DND-41 (cell line): Measurements from ENCODE around the gene VASH2.

ENCODE experiments used
- ATAC-seq: fragments of 200-7000 bp; cut with Tn5 transposase; 3 replicates; pipeline ENCODE4 v1.9.1; 2021; ENCODE audit warnings: low read depth; ENCODE audit not compliant: insufficient read depth
- DNase-seq: peaks from one replicate; pipeline ENCODE4 v3.0.0-alpha.2; 2020
- H2AFZ ChIP-seq: 2 replicates; pipeline ENCODE4 v1.6.0; 2012; ENCODE audit warnings: low read depth, low read length
- H3K27ac ChIP-seq: 2 replicates; pipeline ENCODE4 v1.5.1; 2012; ENCODE audit warnings: low read length, inconsistent platforms
- H3K27me3 ChIP-seq: fragments of 200-600 bp; sonication (generic); 2 replicates; pipeline ENCODE4 v1.6.0; 2012; ENCODE audit warnings: low read length, mild to moderate bottlenecking, inconsistent platforms; ENCODE audit not compliant: insufficient read depth, poor library complexity
- H3K36me3 ChIP-seq: 2 replicates; pipeline ENCODE4 v1.5.1; 2012; ENCODE audit warnings: low read length, inconsistent platforms; ENCODE audit not compliant: insufficient read depth
- H3K4me1 ChIP-seq: 2 replicates; pipeline ENCODE4 v1.5.1; 2012; ENCODE audit warnings: mild to moderate bottlenecking, low read length; ENCODE audit not compliant: insufficient read depth
- H3K4me2 ChIP-seq: 2 replicates; pipeline ENCODE4 v1.6.0; 2012; ENCODE audit warnings: mild to moderate bottlenecking, moderate library complexity, low read length, inconsistent platforms; ENCODE audit not compliant: insufficient read depth
- H3K4me3 ChIP-seq, 2 experiments: fragments of 200-600 bp in 1 of 2; shearing (Covaris generic) in 1 of 2; 2 replicates each; pipeline ENCODE4 v1.5.1; 2012 to 2016; ENCODE audit warnings: inconsistent platforms in 2 of 2, low read length in 2 of 2, mild to moderate bottlenecking in 2 of 2, low read depth in 1 of 2, moderate library complexity in 1 of 2
- H3K79me2 ChIP-seq: 2 replicates; pipeline ENCODE4 v1.6.0; 2012; ENCODE audit warnings: low read length, inconsistent platforms; ENCODE audit not compliant: insufficient read depth
- H3K9ac ChIP-seq: 2 replicates; pipeline ENCODE4 v1.6.0; 2012; ENCODE audit warnings: low read depth, mild to moderate bottlenecking, inconsistent platforms, low read length, moderate library complexity
- H3K9me3 ChIP-seq: 2 replicates; pipeline ENCODE4 v1.5.1; 2012; ENCODE audit warnings: low read length, moderate library complexity, mild to moderate bottlenecking, inconsistent platforms; ENCODE audit not compliant: insufficient read depth, severe bottlenecking
- H4K20me1 ChIP-seq: 2 replicates; pipeline ENCODE4 v1.6.0; 2012; ENCODE audit warnings: low read length; ENCODE audit not compliant: insufficient read depth
- EZH2 ChIP-seq: IDR thresholded peaks from 3 replicates; pipeline ENCODE4 v1.6.1; 2012; ENCODE audit warnings: borderline replicate concordance, low read depth, mild to moderate bottlenecking, moderate library complexity, low read length, inconsistent platforms; ENCODE audit not compliant: severe bottlenecking
- TF ChIP-seq, protein P1 (sequence below): IDR thresholded peaks from 2 replicates; pipeline ENCODE4 v1.5.1; 2012; ENCODE audit warnings: borderline replicate concordance, low read length, moderate library complexity, mild to moderate bottlenecking; ENCODE audit not compliant: poor library complexity, severe bottlenecking; ENCODE audit errors: extremely low read depth

The VASH2 gene

DNA sequence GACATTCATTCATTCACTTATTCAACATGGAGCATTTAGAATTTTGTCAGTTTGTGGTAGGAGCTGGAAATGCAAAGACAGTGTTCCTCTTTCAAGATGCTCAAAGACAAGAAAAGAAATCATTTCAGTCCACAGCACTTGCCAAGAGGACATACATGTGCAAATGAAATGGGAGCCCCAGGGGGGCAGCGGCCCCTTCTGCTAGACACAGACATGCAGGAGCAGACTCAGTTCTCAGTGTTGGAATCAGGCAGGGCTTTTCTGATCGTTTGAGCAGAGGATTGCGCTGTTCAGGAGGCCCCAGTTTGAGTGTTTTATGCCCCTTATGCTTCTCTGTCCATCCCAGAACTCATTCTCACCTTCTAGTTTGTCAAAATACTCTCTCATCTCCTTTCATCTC, 35.6 kb upstream of the VASH2 start:
- Histone ChIP-seq H3K9me3 (no peaks in the 10 kb centered on the region), H3K27ac (no peak overlapping the region), H4K20me1 (0 out of 2 replicates have a peak, but pooled peaks cover 3% of the 10 kb centered on the region), H3K4me2 (no peak overlapping the region), H3K4me1 (no peaks in the 10 kb centered on the region), H3K27me3 (peaks cover 3% of the 10 kb centered on the region), H2AFZ (no peak overlapping the region), H3K36me3 (no peaks in the 10 kb centered on the region), H3K4me3 (no peak overlapping the region), H3K9ac (no peak overlapping the region), H3K79me2 (no peaks in the 10 kb centered on the region)
- DNase-seq: no peak
- TF ChIP-seq EZH2: no peak
- TF ChIP-seq, protein P1, sequence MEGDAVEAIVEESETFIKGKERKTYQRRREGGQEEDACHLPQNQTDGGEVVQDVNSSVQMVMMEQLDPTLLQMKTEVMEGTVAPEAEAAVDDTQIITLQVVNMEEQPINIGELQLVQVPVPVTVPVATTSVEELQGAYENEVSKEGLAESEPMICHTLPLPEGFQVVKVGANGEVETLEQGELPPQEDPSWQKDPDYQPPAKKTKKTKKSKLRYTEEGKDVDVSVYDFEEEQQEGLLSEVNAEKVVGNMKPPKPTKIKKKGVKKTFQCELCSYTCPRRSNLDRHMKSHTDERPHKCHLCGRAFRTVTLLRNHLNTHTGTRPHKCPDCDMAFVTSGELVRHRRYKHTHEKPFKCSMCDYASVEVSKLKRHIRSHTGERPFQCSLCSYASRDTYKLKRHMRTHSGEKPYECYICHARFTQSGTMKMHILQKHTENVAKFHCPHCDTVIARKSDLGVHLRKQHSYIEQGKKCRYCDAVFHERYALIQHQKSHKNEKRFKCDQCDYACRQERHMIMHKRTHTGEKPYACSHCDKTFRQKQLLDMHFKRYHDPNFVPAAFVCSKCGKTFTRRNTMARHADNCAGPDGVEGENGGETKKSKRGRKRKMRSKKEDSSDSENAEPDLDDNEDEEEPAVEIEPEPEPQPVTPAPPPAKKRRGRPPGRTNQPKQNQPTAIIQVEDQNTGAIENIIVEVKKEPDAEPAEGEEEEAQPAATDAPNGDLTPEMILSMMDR: no peak
- no peak for ATAC-seq

DNA sequence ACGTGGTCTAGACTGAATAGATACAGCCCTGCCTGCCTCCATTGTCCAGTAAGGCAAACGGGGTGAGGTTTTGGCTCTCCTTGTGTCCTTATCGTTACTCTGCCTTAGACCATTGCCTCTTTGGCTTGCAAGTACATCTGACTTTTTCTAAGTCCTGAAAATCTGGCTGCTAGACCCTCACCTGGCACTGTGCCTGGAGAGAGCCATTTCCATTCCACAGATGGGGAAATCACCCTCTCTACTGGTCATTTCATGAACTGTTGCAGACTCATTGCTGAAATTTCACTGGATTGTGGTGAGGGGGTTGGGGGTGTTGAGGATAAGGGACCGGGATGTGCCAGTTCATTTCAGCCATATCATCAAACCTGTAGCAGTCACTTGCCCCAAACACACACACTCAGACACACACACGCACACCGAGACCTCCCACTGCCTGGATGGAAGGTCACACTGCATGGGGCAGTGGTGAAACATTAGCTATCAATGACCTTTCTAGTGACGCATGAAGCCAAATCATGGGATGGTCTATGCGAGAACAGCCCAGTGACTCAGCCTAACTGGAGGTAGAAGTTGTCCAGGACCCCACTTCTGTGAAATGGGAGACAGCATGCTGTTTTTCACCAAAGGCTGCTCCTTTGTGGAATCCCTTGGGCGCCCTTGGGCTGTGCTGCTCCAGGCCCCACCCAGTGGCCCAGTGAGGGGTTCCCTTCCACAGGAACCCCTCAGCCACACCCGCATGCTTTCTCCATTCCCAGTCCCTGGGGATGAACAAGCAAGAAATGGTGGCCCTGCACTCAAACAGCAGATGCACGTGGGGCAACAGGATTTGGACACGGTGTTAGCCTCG, 34.9 kb upstream of the VASH2 start:
- no peaks in the 10 kb centered on the region for H3K4me1 ChIP-seq
- H3K9me3 ChIP-seq: no peaks in the 10 kb centered on the region
- H3K9ac ChIP-seq: no peak overlapping the region
- H3K27me3 ChIP-seq: peaks cover 3% of the 10 kb centered on the region
- H3K36me3 ChIP-seq: no peaks in the 10 kb centered on the region
- DNase-seq (no peak), ATAC-seq (no peak)
- no peak overlapping the region for H2AFZ ChIP-seq
- no peak overlapping the region for H3K4me2 ChIP-seq
- H4K20me1 ChIP-seq: 0 out of 2 replicates have a peak, but pooled peaks cover 5% of the 10 kb centered on the region
- H3K27ac ChIP-seq: no peak overlapping the region
- no peak overlapping the region for H3K4me3 ChIP-seq
- TF ChIP-seq EZH2: no peak
- TF ChIP-seq, protein P1: peak; percentile 47
- H3K79me2 ChIP-seq: no peaks in the 10 kb centered on the region

DNA sequence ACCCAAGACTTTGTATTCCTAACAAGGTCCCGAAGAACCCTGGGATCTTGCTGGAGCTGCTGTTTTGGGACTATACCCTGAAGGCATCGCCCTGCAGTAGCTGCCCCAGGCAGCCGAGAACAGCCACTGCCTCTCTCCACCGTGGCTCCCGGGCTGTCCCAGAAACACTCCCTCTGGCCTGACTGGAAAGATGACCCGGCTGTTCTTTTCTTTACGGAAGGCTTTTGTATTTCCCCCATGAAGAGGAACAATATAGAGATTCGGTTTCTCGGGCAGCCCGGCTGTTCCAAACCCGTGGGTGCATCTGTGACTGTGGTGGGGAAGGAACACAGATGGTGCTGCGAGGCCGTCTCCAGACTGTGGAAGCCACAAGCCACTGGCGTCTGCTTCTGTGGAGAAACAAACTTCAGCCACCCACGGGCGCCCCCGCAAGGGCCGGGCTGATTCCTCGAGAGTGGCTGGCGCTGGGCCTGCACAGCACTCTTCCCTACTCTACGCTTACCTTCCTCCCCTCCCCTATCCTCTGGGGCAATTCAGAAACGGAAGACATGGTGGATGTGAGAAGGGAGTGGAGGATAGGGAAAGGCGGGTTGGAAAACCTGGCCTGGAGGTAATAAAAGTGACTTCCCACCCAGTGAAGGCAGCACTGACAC, 33.7 kb upstream of the VASH2 start:
- no peaks in the 10 kb centered on the region for H3K79me2 ChIP-seq
- no peaks in the 10 kb centered on the region for H3K9me3 ChIP-seq
- H3K4me3 ChIP-seq: no peak overlapping the region
- TF ChIP-seq, protein P1: no peak
- no peak for TF ChIP-seq EZH2
- H3K4me1 ChIP-seq: no peaks in the 10 kb centered on the region
- no peak overlapping the region for H2AFZ ChIP-seq
- H3K36me3 ChIP-seq: no peaks in the 10 kb centered on the region
- DNase-seq: no peak
- H3K4me2 ChIP-seq: no peak overlapping the region
- peak; percentile 45 for ATAC-seq
- no peak overlapping the region for H3K27ac ChIP-seq
- no peak overlapping the region for H3K9ac ChIP-seq
- H4K20me1 ChIP-seq: 0 out of 2 replicates have a peak, but pooled peaks cover 5% of the 10 kb centered on the region
- peaks cover 11% of the 10 kb centered on the region for H3K27me3 ChIP-seq
